ENCODE data around the gene TLCD3B.

TLCD3B gene

GRCh38 chr16:30006659-30007377, 24.3 kb downstream of the TLCD3B start:
- in situ Hi-C loops (cut with HindIII; ENCODE audit: low sequenced_read_pairs): no loop called here

- in situ Hi-C loops (cut with HindIII; ENCODE audit: low sequenced_read_pairs): no loop called here
These were observed 25.0 kb downstream of the TLCD3B start for GRCh38 chr16:30006095-30006473.

GRCh38 chr16:30005341-30006094, 25.6 kb downstream of the TLCD3B start:
- in situ Hi-C loops (cut with HindIII; ENCODE audit: low sequenced_read_pairs): no loop called here

- in situ Hi-C loops (cut with HindIII; ENCODE audit: low sequenced_read_pairs): no loop called here
These were observed 26.2 kb downstream of the TLCD3B start for GRCh38 chr16:30004811-30005242.

- in situ Hi-C loops (cut with HindIII; ENCODE audit: low sequenced_read_pairs): no loop called here
These were observed 26.7 kb downstream of the TLCD3B start for GRCh38 chr16:30004424-30004776.

GRCh38 chr16:30003670-30004423, 27.2 kb downstream of the TLCD3B start:
- in situ Hi-C loops (cut with HindIII; ENCODE audit: low sequenced_read_pairs): no loop called here

- in situ Hi-C loops (cut with HindIII; ENCODE audit: low sequenced_read_pairs): no loop called here
These were observed 28.3 kb downstream of the TLCD3B start for GRCh38 chr16:30002614-30003346.

- in situ Hi-C loops (cut with HindIII; ENCODE audit: low sequenced_read_pairs): no loop called here
These were observed 30.1 kb downstream of the TLCD3B start for GRCh38 chr16:30000735-30001631.

GRCh38 chr16:29999605-30000004, 31.5 kb downstream of the TLCD3B start:
- in situ Hi-C loops (cut with HindIII; ENCODE audit: low sequenced_read_pairs): no loop called here

- in situ Hi-C loops (cut with HindIII; ENCODE audit: low sequenced_read_pairs): no loop called here
These were observed 34.3 kb downstream of the TLCD3B start for GRCh38 chr16:29996766-29997250.

- in situ Hi-C loops (cut with HindIII; ENCODE audit: low sequenced_read_pairs): no loop called here
These were observed 34.9 kb downstream of the TLCD3B start, which contains the start of gene INO80E for GRCh38 chr16:29995911-29996765. INO80E (plus strand) TSS chr16:29996241; CDS start chr16:29996311, 70 bp downstream.

- in situ Hi-C loops (cut with HindIII; ENCODE audit: low sequenced_read_pairs): no loop called here
These were observed 35.7 kb downstream of the TLCD3B start, which contains the start of gene HIRIP3 for GRCh38 chr16:29995324-29995910. HIRIP3 (minus strand) TSS chr16:29995617; CDS start chr16:29995605, 12 bp downstream.

- in situ Hi-C loops (cut with HindIII; ENCODE audit: low sequenced_read_pairs): loop anchor here (5.0 kb wide), 1 partner anchor 58 kb away; a partner anchor contains a TSS
These were observed 36.3 kb downstream of the TLCD3B start for GRCh38 chr16:29994600-29995323.

GRCh38 chr16:29993903-29994599, 37.0 kb downstream of the TLCD3B start:
- in situ Hi-C loops (cut with HindIII; ENCODE audit: low sequenced_read_pairs): loop anchor here (5.0 kb wide), 1 partner anchor 58 kb away; a partner anchor contains a TSS

- in situ Hi-C loops (cut with HindIII; ENCODE audit: low sequenced_read_pairs): loop anchor here (5.0 kb wide), 1 partner anchor 59 kb away; a partner anchor contains a TSS
These were observed 37.7 kb downstream of the TLCD3B start for GRCh38 chr16:29993191-29993902.

GRCh38 chr16:29992344-29992967, 38.6 kb downstream of the TLCD3B start:
- in situ Hi-C loops (cut with HindIII; ENCODE audit: low sequenced_read_pairs): loop anchor here (5.0 kb wide), 1 partner anchor 60 kb away; a partner anchor contains a TSS

Measured in endothelial cell of hepatic sinusoid (primary cell).